ENCODE data around the gene MCU.
"Not testable (repeated sequence)": the region's sequence is repeated elsewhere in the genome, so short reads cannot be mapped to it uniquely, and the experiment has no call there.

The MCU gene

GRCh38 chr10:72733989-72734388 lies 42.0 kb downstream of the MCU start:
- no peak for DNase-seq

- DNase-seq, result no peak
Observed at GRCh38 chr10:72735288-72735936, 43.5 kb downstream of the MCU start.

GRCh38 chr10:72736176-72736827 lies 44.4 kb downstream of the MCU start:
- DNase-seq, result peak; percentile 73

GRCh38 chr10:72736828-72737220 lies 44.9 kb downstream of the MCU start:
- DNase-seq, result peak; percentile 22

- not testable (repeated sequence) for DNase-seq
Observed at GRCh38 chr10:72737357-72737756, 45.4 kb downstream of the MCU start.

- no peak for DNase-seq
Observed at GRCh38 chr10:72738486-72738885, 46.5 kb downstream of the MCU start.

GRCh38 chr10:72740528-72740927 lies 48.6 kb downstream of the MCU start:
- DNase-seq, result no peak

GRCh38 chr10:72742092-72742491 lies 50.1 kb downstream of the MCU start:
- DNase-seq, result no peak

- DNase-seq, result no peak
Observed at GRCh38 chr10:72742797-72743196, 50.9 kb downstream of the MCU start.

- DNase-seq, result no peak
Observed at GRCh38 chr10:72744566-72744965, 52.6 kb downstream of the MCU start.

GRCh38 chr10:72746426-72747363 lies 54.8 kb downstream of the MCU start:
- no peak for DNase-seq

- no peak for DNase-seq
Observed at GRCh38 chr10:72747521-72747920, 55.6 kb downstream of the MCU start.

GRCh38 chr10:72753760-72754231 lies 61.9 kb downstream of the MCU start:
- no peak for DNase-seq

- DNase-seq, result no peak
Observed at GRCh38 chr10:72754275-72755032, 62.5 kb downstream of the MCU start.

GRCh38 chr10:72756674-72757385 lies 64.9 kb downstream of the MCU start:
- DNase-seq, result peak; percentile 40

- no peak for DNase-seq
Observed at GRCh38 chr10:72757732-72758131, 65.8 kb downstream of the MCU start.

GRCh38 chr10:72758930-72759329 lies 67.0 kb downstream of the MCU start:
- DNase-seq, result not testable (repeated sequence)

- DNase-seq, result no peak
Observed at GRCh38 chr10:72759584-72759983, 67.6 kb downstream of the MCU start.

- no peak for DNase-seq
Observed at GRCh38 chr10:72761498-72761897, 69.6 kb downstream of the MCU start.

- DNase-seq, result no peak
Observed at GRCh38 chr10:72762042-72762441, 70.1 kb downstream of the MCU start.

GRCh38 chr10:72763201-72763600 lies 71.3 kb downstream of the MCU start:
- no peak for DNase-seq

GRCh38 chr10:72764151-72764550 lies 72.2 kb downstream of the MCU start:
- peak; percentile 95 for DNase-seq

Measured in fibroblast of skin of right biceps (primary cell).